Fibroblast of the aortic adventitia (primary cell): ENCODE measurements around the gene ITPR2. TPM values are rescaled to one million over a fixed set of nuclear protein-coding genes. Genes with fewer than 3 reads are reported as not detected.
"Not testable (repeated sequence)": the region's sequence is repeated elsewhere in the genome, so short reads cannot be mapped to it uniquely, and the experiment has no call there.

Experiments
- DNase-seq: peaks from one replicate; pipeline ENCODE4 v3.0.0-alpha.2; 2010; ENCODE audit warnings: low read depth
- H3K4me3 ChIP-seq: 2 replicates; pipeline ENCODE4 v1.5.1; 2011; ENCODE audit warnings: low read depth, mild to moderate bottlenecking, control low read depth, low read length, moderate library complexity
- total RNA-seq: library from RNA; depleted of rRNA; stranded (reverse); fragments of >200 nt; gene quantifications from 2 replicates; pipeline ENCODE4 v1.2.3, GENCODE V29; 2012; ENCODE audit warnings: low replicate concordance
- TF ChIP-seq, protein P1 (sequence below): IDR thresholded peaks from 2 replicates; pipeline ENCODE4 v1.5.1; 2011; ENCODE audit warnings: mild to moderate bottlenecking, low read length, control low read depth, inconsistent platforms; ENCODE audit not compliant: insufficient read depth

ITPR2 gene
- total RNA-seq, 1 donor, result 15.5 TPM

DNA sequence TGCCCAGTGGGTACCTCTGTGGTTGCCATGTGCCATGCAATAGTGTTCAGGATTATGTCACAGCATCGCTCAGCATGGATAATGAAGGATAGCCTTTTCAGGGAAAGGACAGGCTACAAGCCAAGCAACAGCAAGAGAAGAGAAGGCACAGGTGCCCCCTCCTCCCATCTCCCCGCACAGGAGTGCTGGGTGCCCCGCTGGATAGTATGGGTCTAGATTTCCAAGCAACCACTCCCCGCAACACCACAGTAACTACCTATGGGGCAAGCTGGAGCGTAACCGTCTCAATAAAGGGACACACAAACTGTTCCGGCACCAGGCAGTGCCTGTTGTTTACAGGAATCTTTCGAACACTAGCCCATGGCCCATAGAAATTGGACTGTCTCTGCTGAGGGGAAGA is 222.2 kb downstream of the ITPR2 start:
- H3K4me3 ChIP-seq, result no peak overlapping the region
- no peak for DNase-seq
- TF ChIP-seq, protein P1, sequence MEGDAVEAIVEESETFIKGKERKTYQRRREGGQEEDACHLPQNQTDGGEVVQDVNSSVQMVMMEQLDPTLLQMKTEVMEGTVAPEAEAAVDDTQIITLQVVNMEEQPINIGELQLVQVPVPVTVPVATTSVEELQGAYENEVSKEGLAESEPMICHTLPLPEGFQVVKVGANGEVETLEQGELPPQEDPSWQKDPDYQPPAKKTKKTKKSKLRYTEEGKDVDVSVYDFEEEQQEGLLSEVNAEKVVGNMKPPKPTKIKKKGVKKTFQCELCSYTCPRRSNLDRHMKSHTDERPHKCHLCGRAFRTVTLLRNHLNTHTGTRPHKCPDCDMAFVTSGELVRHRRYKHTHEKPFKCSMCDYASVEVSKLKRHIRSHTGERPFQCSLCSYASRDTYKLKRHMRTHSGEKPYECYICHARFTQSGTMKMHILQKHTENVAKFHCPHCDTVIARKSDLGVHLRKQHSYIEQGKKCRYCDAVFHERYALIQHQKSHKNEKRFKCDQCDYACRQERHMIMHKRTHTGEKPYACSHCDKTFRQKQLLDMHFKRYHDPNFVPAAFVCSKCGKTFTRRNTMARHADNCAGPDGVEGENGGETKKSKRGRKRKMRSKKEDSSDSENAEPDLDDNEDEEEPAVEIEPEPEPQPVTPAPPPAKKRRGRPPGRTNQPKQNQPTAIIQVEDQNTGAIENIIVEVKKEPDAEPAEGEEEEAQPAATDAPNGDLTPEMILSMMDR, result no peak

DNA sequence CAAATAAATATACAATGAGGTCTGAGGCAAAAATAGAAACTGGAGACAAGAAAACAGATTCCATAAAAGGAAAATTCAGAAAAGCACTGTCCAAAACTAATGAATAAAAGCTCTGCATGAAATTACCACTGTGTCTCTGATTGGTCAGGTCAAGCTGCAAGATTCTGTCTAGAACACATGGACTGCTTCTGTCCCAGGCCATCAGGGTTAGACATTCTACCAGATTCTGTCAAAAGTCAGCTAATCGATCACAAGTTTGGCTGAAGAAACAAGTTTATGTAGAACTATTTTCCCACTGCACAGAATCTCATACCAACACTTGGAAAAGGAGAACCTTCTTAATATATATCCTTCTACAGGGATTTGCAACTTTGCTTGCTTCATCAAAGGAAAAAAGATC is 223.0 kb downstream of the ITPR2 start:
- H3K4me3 ChIP-seq, result no peak overlapping the region
- no peak for DNase-seq
- TF ChIP-seq, protein P1, result no peak

DNA sequence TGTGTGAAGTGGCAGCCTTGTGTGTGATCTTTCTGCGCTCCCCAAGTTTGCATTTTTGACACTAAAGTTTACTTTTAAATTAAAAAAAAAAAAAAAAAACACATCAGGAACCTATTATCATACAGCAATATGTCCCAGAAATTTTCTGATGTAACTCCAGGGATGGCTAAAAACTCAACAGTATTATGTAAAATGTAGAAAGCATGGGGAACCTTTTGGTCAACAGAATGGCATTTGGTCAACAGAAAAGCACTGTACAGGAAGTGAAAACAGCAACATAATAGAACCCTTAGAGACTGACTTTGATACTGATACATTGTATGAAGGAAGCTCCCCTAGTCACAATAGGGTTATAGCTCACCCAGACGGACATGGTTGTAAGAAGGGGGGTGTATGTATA is 224.3 kb downstream of the ITPR2 start:
- DNase-seq, result peak; percentile 25
- no peak overlapping the region for H3K4me3 ChIP-seq
- TF ChIP-seq, protein P1, result no peak

DNA sequence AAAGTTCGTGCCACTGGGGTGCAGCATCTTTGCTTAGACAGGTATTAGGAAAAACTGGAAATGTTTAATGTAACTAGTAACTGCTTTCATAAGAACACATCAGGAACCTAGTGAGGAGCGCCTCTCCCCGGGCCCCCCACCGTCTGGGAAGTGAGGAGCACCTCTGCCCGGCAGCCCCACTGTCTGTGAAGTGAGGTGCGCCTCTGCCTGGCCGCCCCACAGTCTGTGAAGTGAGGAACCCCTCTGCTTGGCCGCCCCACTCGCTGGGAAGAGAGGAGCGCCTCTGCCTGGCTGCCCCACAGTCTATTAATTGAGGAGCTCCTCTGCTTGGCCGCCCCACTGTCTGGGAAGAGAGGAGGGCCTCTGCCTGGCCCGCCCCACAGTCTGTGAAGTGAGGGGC is 224.7 kb downstream of the ITPR2 start:
- no peak overlapping the region for H3K4me3 ChIP-seq
- TF ChIP-seq, protein P1, result no peak
- DNase-seq, result no peak

DNA sequence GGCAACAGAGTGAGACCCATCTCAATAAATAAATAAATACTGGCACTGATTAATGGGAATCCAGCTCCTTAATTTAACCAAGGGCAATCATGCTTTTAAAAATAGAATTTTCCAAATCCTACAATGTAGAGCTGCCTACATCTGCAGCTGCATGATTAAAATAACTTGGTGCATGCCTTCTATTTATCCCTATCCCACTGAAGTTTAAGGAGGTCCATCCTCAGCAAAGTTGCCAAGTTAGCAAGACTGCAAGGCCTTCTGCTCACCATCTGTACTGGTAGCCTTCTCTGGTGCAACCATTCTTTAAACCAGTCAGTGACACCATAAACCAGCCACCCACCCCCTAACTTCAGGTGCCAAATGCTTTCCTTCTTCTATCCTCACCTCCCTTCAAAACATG is 226.1 kb downstream of the ITPR2 start:
- no peak overlapping the region for H3K4me3 ChIP-seq
- TF ChIP-seq, protein P1, result no peak
- no peak for DNase-seq

DNA sequence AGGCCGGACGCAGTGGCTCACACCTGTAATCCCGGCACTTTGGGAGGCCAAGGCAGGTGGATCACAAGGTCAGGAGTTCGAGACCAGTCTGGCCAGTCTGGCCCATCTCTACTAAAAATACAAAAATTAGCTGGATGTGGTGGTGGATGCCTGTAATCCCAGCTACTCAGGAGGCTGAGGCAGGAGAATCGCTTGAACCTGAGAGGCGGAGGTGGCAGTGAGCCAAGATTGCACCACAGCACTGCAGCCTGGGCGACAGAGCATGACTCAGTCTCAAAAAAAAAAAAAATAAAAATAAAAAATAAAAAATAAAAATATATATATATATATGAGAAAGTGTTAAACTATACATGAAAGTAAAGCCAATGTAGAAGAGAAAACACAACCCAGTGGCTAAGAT is 228.2 kb downstream of the ITPR2 start:
- H3K4me3 ChIP-seq, DNase-seq: not testable (repeated sequence)

DNA sequence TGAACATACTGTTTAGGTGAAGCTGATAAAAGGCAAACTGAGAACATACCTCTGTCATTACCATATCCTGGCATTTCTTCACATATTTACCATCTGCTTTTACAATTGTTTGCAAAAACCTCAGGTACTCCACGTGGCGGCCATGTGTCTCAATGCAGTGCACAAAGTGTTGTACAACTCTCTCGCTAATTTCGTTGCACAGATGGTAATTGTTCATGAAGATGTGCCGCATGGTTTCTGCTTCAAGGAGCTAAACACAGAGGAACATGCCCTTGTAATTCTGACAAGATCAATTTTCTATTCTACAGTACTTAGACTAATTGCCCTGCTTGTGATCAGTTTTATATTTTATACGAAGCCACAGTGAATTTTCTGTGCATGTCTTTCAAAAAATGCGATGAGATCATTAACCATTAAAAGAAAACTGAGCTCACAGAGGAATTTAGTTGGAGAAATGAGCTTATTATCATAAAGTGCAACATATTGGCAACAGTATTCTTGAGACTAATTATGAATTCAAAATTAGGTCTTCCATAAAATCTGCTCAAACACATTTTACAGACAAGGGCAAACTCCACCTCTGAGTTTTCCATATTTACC is 233.8 kb downstream of the ITPR2 start:
- no peak for DNase-seq
- H3K4me3 ChIP-seq, result no peak overlapping the region
- TF ChIP-seq, protein P1, result no peak
